ENCODE measurements around the gene PARP9.

GRCh38 chr3:122510878-122511535 lies 53.1 kb downstream of the PARP9 start:
- TF ChIP-seq CTCF (conservative IDR thresholded peaks at IDR 0.05; ENCODE audit: low read length) (no peak), EZH2phosphoT487 (IDR thresholded peaks at IDR 0.05; ENCODE audit: borderline replicate concordance, low read depth, low read length) (no peak)

All from OCI-LY7 (cell line).